Left ventricle myocardium superior (tissue), 1 donor: ENCODE measurements around the gene VRK3. TPM values are rescaled to one million over a fixed set of nuclear protein-coding genes. Genes with fewer than 3 reads are reported as not detected.
A peak's percentile ranks its signal among the peaks of the same experiment; 100 is the strongest.
"Not testable (repeated sequence)": the region's sequence is repeated elsewhere in the genome, so short reads cannot be mapped to it uniquely, and the experiment has no call there.

Experiments used
- ATAC-seq: fragments of 200-7000 bp; cut with Tn5 transposase; one replicate; pipeline ENCODE4 v1.9.1; 2020; ENCODE audit warnings: mild to moderate bottlenecking, moderate library complexity
- DNase-seq: peaks from one replicate; pipeline ENCODE4 v3.0.0-alpha.2; 2020
- intact Hi-C: fragments of 100-400 bp; cut with micrococcal nuclease; formaldehyde crosslinking; loops from one replicate; pipeline ENCODE4 v1.11.0; 2022
- total RNA-seq: library from RNA; stranded (reverse); fragmentation: NEBNext Ultra II Directional; extraction: Animal tissue kit (Norgen Biotek cat#: 25700); gene quantifications from one replicate; pipeline ENCODE4 v1.2.1, GENCODE V29; 2021
- donor health status: DM: no; HTN: yes; CAD: no; lungs with severe emphysema.

Gene VRK3
- total RNA-seq, 1 donor from 2014 or later = 22.8 TPM

DNA sequence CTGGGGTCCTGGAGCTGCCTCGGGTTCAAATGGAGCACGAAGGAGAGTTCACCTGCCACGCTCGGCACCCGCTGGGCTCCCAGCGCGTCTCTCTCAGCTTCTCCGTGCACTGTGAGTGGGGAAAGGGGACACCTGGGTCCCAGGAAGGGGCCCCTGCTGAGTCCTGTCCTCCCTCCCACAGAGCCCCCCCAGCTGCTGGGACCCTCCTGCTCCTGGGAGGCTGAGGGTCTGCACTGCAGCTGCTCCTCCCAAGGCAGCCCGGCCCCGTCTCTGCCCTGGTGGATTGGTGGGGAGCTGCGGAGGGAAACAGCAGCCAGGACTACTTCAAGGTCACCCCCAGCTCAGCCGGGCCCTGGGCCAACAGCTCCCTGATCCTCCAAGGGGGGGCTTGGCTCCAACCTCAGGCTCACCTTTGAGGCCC, 53.2 kb downstream of the VRK3 start:
- DNase-seq = no peak
- no peak for ATAC-seq
- intact Hi-C loops = no loop called here

- intact Hi-C loops, DNase-seq: not testable (repeated sequence)
- peak; percentile 74 for ATAC-seq
These were observed 55.8 kb downstream of the VRK3 start for GRCh38 chr19:49969355-49969754.

- DNase-seq = peak; percentile 41
- intact Hi-C loops = no loop called here
- ATAC-seq = peak; percentile 16
These were observed 56.8 kb downstream of the VRK3 start for GRCh38 chr19:49968279-49968922.

- ATAC-seq = peak; percentile 75
These were observed 64.2 kb downstream of the VRK3 start, which contains the start of gene SIGLEC11 for GRCh38 chr19:49960980-49961379. Gene SIGLEC11, minus strand, starts transcription at chr19:49961172. Its CDS starts 91 bp downstream, at chr19:49961081.

GRCh38 chr19:49959892-49960291, 65.3 kb downstream of the VRK3 start:
- intact Hi-C loops, DNase-seq, ATAC-seq: not testable (repeated sequence)

More at GRCh38 chr19:49960980-49961379, 64.2 kb downstream of the VRK3 start, which contains the start of gene SIGLEC11:
- DNase-seq, intact Hi-C loops: not testable (repeated sequence)

DNA sequence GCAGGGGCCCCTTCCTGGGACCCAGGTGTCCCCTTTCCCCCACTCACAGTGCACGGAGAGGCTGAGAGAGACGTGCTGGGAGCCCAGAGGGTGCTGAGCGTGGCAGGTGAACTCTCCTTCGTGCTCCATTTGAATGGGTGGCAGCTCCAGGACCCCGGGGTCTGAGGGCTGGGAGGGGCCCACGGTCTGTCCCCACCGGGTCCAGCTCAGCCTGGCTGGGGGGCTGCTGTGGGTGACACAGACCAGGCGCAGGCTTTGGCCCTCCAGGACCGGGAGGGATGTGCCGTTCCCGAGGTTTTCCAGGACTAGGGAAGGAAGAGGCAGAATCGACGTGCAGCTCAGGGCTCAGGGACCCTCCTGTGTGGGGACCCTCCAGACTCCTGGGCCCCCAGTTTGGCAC, 66.6 kb downstream of the VRK3 start:
- ATAC-seq, DNase-seq, intact Hi-C loops: not testable (repeated sequence)

DNA sequence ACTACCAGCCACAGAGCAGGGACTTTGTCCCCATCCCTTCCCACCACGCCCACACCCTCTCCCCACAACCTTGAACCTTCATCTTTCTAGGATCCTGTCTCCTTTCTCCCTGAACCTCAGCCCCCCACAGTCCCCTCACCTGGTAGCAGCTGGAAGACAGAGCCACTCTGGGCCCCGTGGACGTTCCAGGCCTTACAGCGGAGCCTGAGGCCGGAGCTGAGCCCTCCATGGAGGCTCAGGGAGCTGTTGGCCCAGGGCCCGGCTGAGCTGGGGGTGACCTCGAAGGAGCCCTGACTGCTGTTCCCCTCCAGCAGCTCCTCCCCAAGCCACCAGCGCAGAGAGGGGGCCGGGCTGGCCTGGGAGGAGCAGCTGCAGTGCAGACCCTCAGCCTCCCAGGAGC, 67.0 kb downstream of the VRK3 start:
- DNase-seq, intact Hi-C loops, ATAC-seq: not testable (repeated sequence)

DNA sequence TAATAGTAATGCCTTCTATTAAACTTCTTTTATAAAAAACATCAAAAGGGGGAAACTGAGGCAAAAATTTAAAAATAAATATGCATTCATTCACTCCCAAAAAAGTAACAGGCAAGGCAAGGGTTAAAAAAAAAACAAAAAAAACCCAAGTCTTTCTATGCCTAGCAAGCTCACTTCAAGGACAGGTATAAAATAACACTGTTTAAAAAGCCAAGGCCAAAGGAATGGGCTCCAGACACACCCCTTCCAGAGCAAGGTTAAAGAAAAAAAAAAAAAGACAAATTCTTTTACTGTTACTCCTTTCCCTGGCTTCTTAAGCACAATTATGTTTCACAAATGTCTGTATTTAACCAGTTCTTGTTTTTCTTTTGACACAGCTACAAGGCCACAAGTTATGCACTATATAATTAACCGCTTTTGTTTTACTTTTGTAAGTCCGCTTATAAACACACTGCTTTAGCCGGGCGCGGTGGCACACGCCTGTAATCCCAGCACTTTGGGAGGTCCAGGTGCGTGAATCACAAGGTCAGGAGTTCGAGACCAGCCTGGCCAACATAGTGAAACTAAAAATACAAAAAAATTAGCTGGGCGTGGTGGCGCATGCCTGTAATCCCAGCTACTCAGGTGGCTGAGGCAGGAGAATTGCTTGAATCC, 67.8 kb downstream of the VRK3 start:
- no peak for DNase-seq
- intact Hi-C loops = no loop called here
- ATAC-seq = no peak

- intact Hi-C loops = no loop called here
- ATAC-seq = no peak
- DNase-seq = no peak
These were observed 69.1 kb downstream of the VRK3 start for GRCh38 chr19:49956115-49956495.

DNA sequence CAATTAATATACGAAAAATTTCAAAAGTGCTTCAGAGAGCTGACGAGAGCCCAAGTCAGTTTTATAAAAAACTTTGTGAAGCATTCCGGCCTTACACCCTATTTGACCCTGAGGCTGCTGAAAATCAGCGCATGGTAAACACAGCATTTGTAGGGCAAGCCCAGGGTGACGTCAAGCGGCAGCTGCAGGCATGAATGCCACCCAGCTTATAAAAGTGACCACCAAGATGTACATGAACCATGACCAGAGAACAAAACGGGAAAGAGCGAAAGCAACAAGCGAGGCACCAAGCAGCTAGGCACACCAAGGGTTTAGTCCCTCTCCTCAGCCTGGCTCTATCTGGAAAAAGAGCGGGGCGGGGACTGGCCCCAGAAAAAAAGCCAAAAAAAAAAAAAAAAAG, 70.2 kb downstream of the VRK3 start:
- ATAC-seq (no peak), DNase-seq (no peak)
- intact Hi-C loops = no loop called here

GRCh38 chr19:49954092-49954829, 70.9 kb downstream of the VRK3 start:
- DNase-seq (no peak), ATAC-seq (peak; percentile 69)
- intact Hi-C loops = no loop called here

- intact Hi-C loops = no loop called here
- no peak for DNase-seq
- peak; percentile 68 for ATAC-seq
These were observed 71.8 kb downstream of the VRK3 start for GRCh38 chr19:49953416-49953815.

DNA sequence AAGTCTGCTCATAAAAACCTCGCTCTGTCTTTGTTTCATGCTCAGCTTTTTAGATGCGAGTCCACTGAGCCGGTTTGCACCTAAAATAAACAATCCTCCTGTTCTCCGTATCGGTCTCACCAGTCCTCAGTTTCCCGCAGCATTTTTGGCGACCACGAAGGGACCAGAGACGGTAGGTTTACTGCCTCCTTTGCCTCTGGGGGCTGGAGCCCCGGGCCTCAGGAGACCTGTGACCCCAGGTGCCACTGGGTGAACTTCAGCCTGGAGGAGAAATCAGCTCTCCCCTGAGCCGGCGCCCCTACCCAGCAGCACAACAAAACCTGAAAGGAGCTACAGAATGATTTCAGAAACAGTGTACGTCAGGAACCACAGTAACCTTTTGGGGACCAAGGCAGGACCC, 72.3 kb downstream of the VRK3 start:
- ATAC-seq = no peak
- intact Hi-C loops = no loop called here
- no peak for DNase-seq

GRCh38 chr19:49952479-49952836, 72.7 kb downstream of the VRK3 start:
- intact Hi-C loops = no loop called here
- ATAC-seq (no peak), DNase-seq (no peak)

DNA sequence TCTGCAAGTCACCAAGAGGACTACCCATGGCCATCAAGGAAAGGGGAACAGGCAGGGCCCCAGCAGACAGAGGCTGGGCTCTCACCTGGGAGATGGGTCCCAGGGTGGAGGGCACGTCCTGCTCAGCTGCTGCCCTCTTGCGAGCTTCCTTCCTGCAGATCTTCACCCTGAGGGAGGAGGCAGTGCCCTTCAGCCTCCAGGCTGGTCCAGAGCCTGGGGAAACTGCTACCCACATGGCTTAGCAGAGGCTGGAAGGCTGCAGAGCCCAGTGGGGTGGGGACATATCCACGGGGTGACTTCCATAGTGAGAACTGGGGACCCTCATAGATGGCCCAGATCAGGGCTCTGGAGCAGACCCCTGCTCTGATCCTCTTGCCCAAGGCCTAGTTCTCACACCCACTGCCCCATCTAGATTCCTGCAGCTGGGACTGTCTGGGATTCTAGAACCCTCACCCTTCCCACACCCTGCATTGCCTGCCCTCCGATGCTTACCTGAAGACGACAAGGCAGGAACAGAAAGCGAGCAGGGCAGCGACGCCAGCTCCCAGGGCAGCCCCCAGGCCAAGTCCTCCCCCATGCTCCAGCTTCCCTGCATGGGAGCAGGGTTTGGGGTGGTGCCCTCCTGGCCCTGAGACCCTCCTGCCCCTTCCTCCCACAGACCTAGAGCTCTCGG, 73.2 kb downstream of the VRK3 start:
- intact Hi-C loops = no loop called here
- no peak for ATAC-seq
- no peak for DNase-seq

DNA sequence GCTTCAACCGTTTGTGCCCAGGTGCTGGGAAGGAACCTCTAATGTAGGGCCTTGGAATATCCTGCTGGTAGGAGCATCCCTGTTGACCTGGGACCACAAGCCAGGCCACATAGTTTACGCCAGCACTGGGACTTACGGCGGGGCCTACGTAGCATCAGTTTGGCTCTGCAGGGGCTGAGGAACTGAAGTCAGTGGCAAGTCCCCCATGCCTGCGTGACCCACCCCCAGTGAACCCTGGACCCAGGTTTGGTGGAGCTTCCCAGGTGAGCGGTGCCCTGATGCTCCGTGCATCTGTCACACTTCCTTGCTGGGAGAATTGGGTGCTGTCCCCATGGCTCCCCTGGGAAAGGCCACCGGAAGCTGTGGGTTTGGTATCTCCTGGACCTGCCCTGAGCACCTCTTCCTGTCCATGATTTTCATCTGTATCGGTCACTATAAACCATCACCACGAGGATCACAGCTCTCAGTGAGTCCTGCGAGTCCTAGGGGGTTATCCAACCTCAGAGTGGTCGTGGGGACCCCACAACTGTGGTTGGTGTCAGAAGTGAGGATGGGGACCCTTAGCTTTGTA, 74.1 kb downstream of the VRK3 start:
- intact Hi-C loops = no loop called here
- DNase-seq (no peak), ATAC-seq (no peak)

GRCh38 chr19:49950590-49950948, 74.6 kb downstream of the VRK3 start:
- intact Hi-C loops = no loop called here
- ATAC-seq (no peak), DNase-seq (no peak)

GRCh38 chr19:49949742-49950589, 75.2 kb downstream of the VRK3 start:
- no peak for DNase-seq
- ATAC-seq = no peak
- intact Hi-C loops = no loop called here

GRCh38 chr19:49946415-49946814, 78.8 kb downstream of the VRK3 start:
- intact Hi-C loops = no loop called here
- DNase-seq (no peak), ATAC-seq (no peak)
